Gastroesophageal sphincter (tissue), 4 donors: ENCODE results near the gene PCK1. TPM values are rescaled to one million over a fixed set of nuclear protein-coding genes. Genes with fewer than 3 reads are reported as not detected.

Experiments
- ATAC-seq: fragments of 150-250 bp; one replicate; pipeline ENCODE4 v1.9.1; 2016; ENCODE audit warnings: mild to moderate bottlenecking, moderate library complexity
- H3K27ac ChIP-seq, 4 donors: fragments of 200-600 bp; sonication (generic) in 3 of 4; 1 replicate in 3 of 4; 2 replicates in 1 of 4; pipeline ENCODE4 v1.5.1; 2016 to 2019
- H3K27me3 ChIP-seq: fragments of 200-600 bp; sonication (generic); one replicate; pipeline ENCODE4 v1.5.1; 2019
- H3K36me3 ChIP-seq, 2 donors: fragments of 200-600 bp; sonication (generic); one replicate each; pipeline ENCODE4 v1.5.1; 2019; ENCODE audit warnings: control low read depth in 1 of 2
- H3K4me1 ChIP-seq, 3 donors: fragments of 200-600 bp; sonication (generic); 1 replicate in 2 of 3; 2 replicates in 1 of 3; pipeline ENCODE4 v1.5.1; 2016 to 2019; ENCODE audit warnings: control low read depth in 2 of 3
- H3K4me3 ChIP-seq, 2 donors: fragments of 200-600 bp; sonication (generic); one replicate each; pipeline ENCODE4 v1.5.1; 2019; ENCODE audit warnings: mild to moderate bottlenecking in 1 of 2, moderate library complexity in 1 of 2
- H3K9me3 ChIP-seq, 3 donors: fragments of 200-600 bp; sonication (generic); one replicate each; pipeline ENCODE4 v1.5.1; 2017 to 2019; ENCODE audit warnings: control low read depth in 2 of 3
- EP300 ChIP-seq: sonication (generic); formaldehyde crosslinking; IDR thresholded peaks from one replicate; pipeline ENCODE4 v1.6.1; 2017; ENCODE audit warnings: antibody characterized with exemption, mild to moderate bottlenecking
- POLR2A ChIP-seq, 2 donors: fragments of 450-650 bp; IDR thresholded peaks; one replicate each; pipeline ENCODE4 v1.6.1; 2017; ENCODE audit warnings: antibody characterized with exemption in 2 of 2, mild to moderate bottlenecking in 2 of 2, moderate library complexity in 1 of 2
- POLR2AphosphoS5 ChIP-seq: sonication (generic); formaldehyde crosslinking; IDR thresholded peaks from one replicate; pipeline ENCODE4 v1.6.1; 2017; ENCODE audit warnings: antibody characterized with exemption
- WGBS, 2 donors: methylation state at CpG; one replicate each; pipeline ENCODE4 v1.1.5; 2018; ENCODE audit warnings: low coverage in 1 of 2; 5-methylcytosine and 5-hydroxymethylcytosine counted together
- total RNA-seq, 4 donors: library from RNA; depleted of rRNA; stranded (reverse); fragments of >200 nt; gene quantifications; one replicate each; pipeline ENCODE4 v1.1.0, GENCODE V29; 2016
- TF ChIP-seq, protein P1 (sequence below), 4 experiments: fragments of 200-600 bp in 2 of 4; fragments of 450-650 bp in 2 of 4; sonication (generic) in 1 of 4; IDR thresholded peaks; one replicate each; pipeline ENCODE4 v1.5.1; 2017 to 2019; ENCODE audit warnings: antibody characterized with exemption in 4 of 4, mild to moderate bottlenecking in 2 of 4, moderate library complexity in 2 of 4

PCK1 gene
- total RNA-seq, 4 donors from 2014 or later, result 0.15 to 3.2 (median 0.23) TPM

GRCh38 chr20:57536771-57537724, 23.9 kb upstream of the PCK1 start:
- H3K36me3 ChIP-seq, result no peaks in the 10 kb centered on the region
- no peak for ATAC-seq
- H3K27ac ChIP-seq, result no peak overlapping the region
- TF ChIP-seq POLR2AphosphoS5 (no peak), EP300 (no peak), POLR2A (IDR thresholded peaks at IDR 0.05) (no peak)
- TF ChIP-seq, protein P1, sequence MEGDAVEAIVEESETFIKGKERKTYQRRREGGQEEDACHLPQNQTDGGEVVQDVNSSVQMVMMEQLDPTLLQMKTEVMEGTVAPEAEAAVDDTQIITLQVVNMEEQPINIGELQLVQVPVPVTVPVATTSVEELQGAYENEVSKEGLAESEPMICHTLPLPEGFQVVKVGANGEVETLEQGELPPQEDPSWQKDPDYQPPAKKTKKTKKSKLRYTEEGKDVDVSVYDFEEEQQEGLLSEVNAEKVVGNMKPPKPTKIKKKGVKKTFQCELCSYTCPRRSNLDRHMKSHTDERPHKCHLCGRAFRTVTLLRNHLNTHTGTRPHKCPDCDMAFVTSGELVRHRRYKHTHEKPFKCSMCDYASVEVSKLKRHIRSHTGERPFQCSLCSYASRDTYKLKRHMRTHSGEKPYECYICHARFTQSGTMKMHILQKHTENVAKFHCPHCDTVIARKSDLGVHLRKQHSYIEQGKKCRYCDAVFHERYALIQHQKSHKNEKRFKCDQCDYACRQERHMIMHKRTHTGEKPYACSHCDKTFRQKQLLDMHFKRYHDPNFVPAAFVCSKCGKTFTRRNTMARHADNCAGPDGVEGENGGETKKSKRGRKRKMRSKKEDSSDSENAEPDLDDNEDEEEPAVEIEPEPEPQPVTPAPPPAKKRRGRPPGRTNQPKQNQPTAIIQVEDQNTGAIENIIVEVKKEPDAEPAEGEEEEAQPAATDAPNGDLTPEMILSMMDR (IDR thresholded peaks at IDR 0.05), result no peak
- peaks cover 8% of the 10 kb centered on the region for H3K27me3 ChIP-seq
- H3K9me3 ChIP-seq, result peaks cover 0 to 28% (median 0%) of the 10 kb centered on the region in 3 donors
- H3K4me1 ChIP-seq, result peaks cover 0 to 6% (median 0%) of the 10 kb centered on the region in 3 donors
- 56 to 68% methylated on average over 4 of the region's 4 CpGs for WGBS, 2 donors
- H3K4me3 ChIP-seq, result no peak overlapping the region

DNA sequence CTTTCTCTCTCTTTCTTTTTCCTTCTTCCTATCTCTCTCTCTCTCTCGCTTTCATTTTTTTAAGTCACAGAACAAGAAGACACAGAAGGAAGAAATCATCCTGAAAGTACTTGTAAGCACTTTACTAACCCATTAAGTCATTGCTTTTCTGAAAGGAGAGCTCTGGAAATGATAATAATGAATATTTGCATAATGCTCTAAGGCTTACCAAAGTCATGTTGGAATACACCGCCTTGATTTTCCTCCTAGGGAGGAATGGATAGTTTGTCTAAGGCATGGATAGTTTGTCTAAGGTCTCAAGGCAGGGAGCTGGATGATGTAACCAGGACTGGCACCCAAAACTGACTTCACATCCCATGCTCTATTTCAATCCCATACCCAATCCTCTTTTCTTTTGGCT, 23.1 kb upstream of the PCK1 start:
- 89 to 100% methylated on average over 1 to 2 of the region's 2 CpGs for WGBS, 2 donors
- Histone ChIP-seq H3K27ac (no peak overlapping the region), H3K4me1 (no peaks in the 10 kb centered on the region), H3K27me3 (peaks cover 8% of the 10 kb centered on the region), H3K9me3 (peaks cover 0 to 28% (median 0%) of the 10 kb centered on the region in 3 donors), H3K4me3 (no peak overlapping the region), H3K36me3 (no peaks in the 10 kb centered on the region)
- ATAC-seq, result no peak
- TF ChIP-seq POLR2A (IDR thresholded peaks at IDR 0.05), result no peak
- TF ChIP-seq, protein P1 (IDR thresholded peaks at IDR 0.05), result no peak
- no peak for TF ChIP-seq POLR2AphosphoS5
- TF ChIP-seq EP300, result no peak

GRCh38 chr20:57539889-57540288, 21.0 kb upstream of the PCK1 start:
- Histone ChIP-seq H3K4me1 (peaks cover 0 to 2% (median 0%) of the 10 kb centered on the region in 3 donors), H3K4me3 (no peak overlapping the region), H3K27ac (no peak overlapping the region), H3K36me3 (no peaks in the 10 kb centered on the region), H3K27me3 (peaks cover 8% of the 10 kb centered on the region), H3K9me3 (peaks cover 0 to 28% (median 0%) of the 10 kb centered on the region in 3 donors)
- WGBS, 2 donors, result 70 to 75% methylated on average over 3 to 6 of the region's 12 CpGs
- TF ChIP-seq POLR2A (IDR thresholded peaks at IDR 0.05) (no peak), POLR2AphosphoS5 (no peak), EP300 (no peak)
- TF ChIP-seq, protein P1 (IDR thresholded peaks at IDR 0.05), result no peak
- ATAC-seq, result no peak

GRCh38 chr20:57540890-57541580, 19.9 kb upstream of the PCK1 start:
- no peak for TF ChIP-seq POLR2AphosphoS5
- TF ChIP-seq EP300, result no peak
- TF ChIP-seq POLR2A (IDR thresholded peaks at IDR 0.05), result no peak
- TF ChIP-seq, protein P1 (IDR thresholded peaks at IDR 0.05), result no peak
- peaks cover 0 to 12% (median 0%) of the 10 kb centered on the region in 3 donors for H3K4me1 ChIP-seq
- H3K27me3 ChIP-seq, result peaks cover 4% of the 10 kb centered on the region
- no peak overlapping the region for H3K27ac ChIP-seq
- no peak for ATAC-seq
- H3K4me3 ChIP-seq, result no peak overlapping the region
- H3K36me3 ChIP-seq, result no peaks in the 10 kb centered on the region
- H3K9me3 ChIP-seq, result peaks cover 0 to 23% (median 0%) of the 10 kb centered on the region in 3 donors
- 54 to 83% methylated on average over 3 to 11 of the region's 17 CpGs for WGBS, 2 donors
